ENCODE measurements around the gene PDE10A.

DNA sequence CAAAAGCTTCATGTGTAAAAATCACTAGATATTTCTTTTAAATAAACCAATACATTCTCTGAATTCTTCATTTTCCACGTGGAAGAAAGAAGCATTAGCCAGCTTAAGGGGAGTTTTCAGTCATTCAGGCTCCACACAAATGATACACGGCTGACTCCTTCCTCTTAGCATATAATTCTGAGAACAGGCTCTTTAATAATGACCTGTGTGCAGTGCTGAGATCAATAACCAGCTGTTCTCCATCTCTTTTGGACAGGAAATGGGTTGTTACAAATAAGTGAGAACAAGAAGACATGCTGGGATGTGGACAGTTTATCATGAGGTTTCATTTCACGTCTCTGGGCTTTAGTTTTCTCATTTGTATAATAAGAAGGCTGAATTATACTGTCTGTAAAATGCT lies 206.8 kb downstream of the PDE10A start:
- TF ChIP-seq, protein P1, sequence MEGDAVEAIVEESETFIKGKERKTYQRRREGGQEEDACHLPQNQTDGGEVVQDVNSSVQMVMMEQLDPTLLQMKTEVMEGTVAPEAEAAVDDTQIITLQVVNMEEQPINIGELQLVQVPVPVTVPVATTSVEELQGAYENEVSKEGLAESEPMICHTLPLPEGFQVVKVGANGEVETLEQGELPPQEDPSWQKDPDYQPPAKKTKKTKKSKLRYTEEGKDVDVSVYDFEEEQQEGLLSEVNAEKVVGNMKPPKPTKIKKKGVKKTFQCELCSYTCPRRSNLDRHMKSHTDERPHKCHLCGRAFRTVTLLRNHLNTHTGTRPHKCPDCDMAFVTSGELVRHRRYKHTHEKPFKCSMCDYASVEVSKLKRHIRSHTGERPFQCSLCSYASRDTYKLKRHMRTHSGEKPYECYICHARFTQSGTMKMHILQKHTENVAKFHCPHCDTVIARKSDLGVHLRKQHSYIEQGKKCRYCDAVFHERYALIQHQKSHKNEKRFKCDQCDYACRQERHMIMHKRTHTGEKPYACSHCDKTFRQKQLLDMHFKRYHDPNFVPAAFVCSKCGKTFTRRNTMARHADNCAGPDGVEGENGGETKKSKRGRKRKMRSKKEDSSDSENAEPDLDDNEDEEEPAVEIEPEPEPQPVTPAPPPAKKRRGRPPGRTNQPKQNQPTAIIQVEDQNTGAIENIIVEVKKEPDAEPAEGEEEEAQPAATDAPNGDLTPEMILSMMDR (IDR thresholded peaks at IDR 0.05) = no peak
- TF ChIP-seq POLR2A (IDR thresholded peaks at IDR 0.05) (no peak), POLR2AphosphoS5 (IDR thresholded peaks at IDR 0.05) (no peak)

Measured in suprapubic skin (tissue), 4 donors.